Karpas-422 (cell line): ENCODE measurements around the gene GAK. TPM values are rescaled to one million over a fixed set of nuclear protein-coding genes. Genes with fewer than 3 reads are reported as not detected.
"Not testable (repeated sequence)": the region's sequence is repeated elsewhere in the genome, so short reads cannot be mapped to it uniquely, and the experiment has no call there.

Experiments used
- DNase-seq: peaks from one replicate; pipeline ENCODE4 v3.0.0-alpha.2; 2015
- H2AFZ ChIP-seq: fragments of 200-600 bp; sonication (generic); 2 replicates; pipeline ENCODE4 v1.6.1; 2014; ENCODE audit warnings: antibody characterized with exemption, low read length, mixed read lengths
- H3K27ac ChIP-seq: fragments of 200-600 bp; sonication (generic); 2 replicates; pipeline ENCODE4 v1.5.1; 2014; ENCODE audit warnings: mild to moderate bottlenecking, low read length, moderate library complexity
- H3K27me3 ChIP-seq: fragments of 200-600 bp; sonication (generic); 2 replicates; pipeline ENCODE4 v1.6.1; 2014; ENCODE audit warnings: low read length, mixed read lengths
- H3K36me3 ChIP-seq: fragments of 200-600 bp; sonication (generic); 2 replicates; pipeline ENCODE4 v1.6.1; 2014; ENCODE audit warnings: low read length, mixed read lengths; ENCODE audit not compliant: insufficient read depth
- H3K4me1 ChIP-seq: fragments of 200-600 bp; sonication (generic); 2 replicates; pipeline ENCODE4 v1.6.1; 2014; ENCODE audit warnings: mild to moderate bottlenecking, low read length, mixed read lengths
- H3K4me2 ChIP-seq: fragments of 200-600 bp; sonication (generic); 2 replicates; pipeline ENCODE4 v1.6.1; 2014; ENCODE audit warnings: low read length, low read depth, mild to moderate bottlenecking; ENCODE audit not compliant: poor library complexity, severe bottlenecking
- H3K4me3 ChIP-seq: fragments of 200-600 bp; sonication (generic); 2 replicates; pipeline ENCODE4 v1.5.1; 2014; ENCODE audit warnings: mild to moderate bottlenecking, antibody characterized with exemption, low read length, mixed read lengths
- H3K79me2 ChIP-seq: fragments of 200-600 bp; sonication (generic); 2 replicates; pipeline ENCODE4 v1.6.1; 2014; ENCODE audit warnings: mild to moderate bottlenecking, low read length, mixed read lengths
- H3K9ac ChIP-seq: fragments of 200-600 bp; sonication (generic); 2 replicates; pipeline ENCODE4 v1.6.0; 2014; ENCODE audit warnings: low read length
- H3K9me2 ChIP-seq: fragments of 200-600 bp; sonication (generic), shearing (Covaris generic); replicated peaks from 2 replicates; pipeline ENCODE4 v1.6.0; 2014; ENCODE audit warnings: mild to moderate bottlenecking, low read length, moderate library complexity; ENCODE audit not compliant: insufficient read depth
- H3K9me3 ChIP-seq: fragments of 300-700, 200-600 bp; sonication (generic); 2 replicates; pipeline ENCODE4 v1.6.1; 2014; ENCODE audit warnings: low read length, mixed read lengths
- H4K20me1 ChIP-seq: fragments of 200-600 bp; sonication (generic); 2 replicates; pipeline ENCODE4 v1.6.1; 2014; ENCODE audit warnings: mild to moderate bottlenecking, antibody characterized with exemption, low read length, low read depth; ENCODE audit not compliant: insufficient read depth
- total RNA-seq: library from RNA; depleted of rRNA; stranded (reverse); fragments of >200 nt; shearing (Covaris generic); gene quantifications from 2 replicates; pipeline ENCODE4 v1.2.3, GENCODE V29; 2014; ENCODE audit warnings: low replicate concordance

GAK gene
- total RNA-seq, 1 experiment from 2014 or later: 48.8 TPM

DNA sequence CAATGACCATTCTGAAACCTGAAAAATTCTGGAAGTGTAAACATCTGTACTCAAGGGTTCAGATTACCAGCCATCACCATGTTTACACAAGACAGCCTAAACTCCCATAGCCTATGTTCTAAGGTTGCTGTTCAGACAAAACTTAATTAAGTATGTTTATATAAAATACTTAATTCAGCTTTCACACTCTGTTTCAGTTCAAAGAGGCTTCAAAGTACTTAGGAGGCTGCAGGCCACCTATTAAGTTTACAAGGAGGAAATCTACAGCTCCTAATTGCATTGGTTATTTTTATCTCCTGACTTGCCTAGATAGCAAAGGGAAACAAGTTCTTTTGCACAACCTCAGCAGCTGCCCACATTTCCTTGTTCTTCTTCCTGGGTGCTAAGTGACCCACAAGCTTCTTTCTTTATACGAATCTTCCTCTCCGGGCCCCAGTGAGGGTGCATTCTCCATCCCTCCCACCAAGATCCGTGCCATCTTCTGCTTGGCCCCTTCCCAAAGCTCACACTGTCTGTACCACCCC, 2.0 kb downstream of the GAK start:
- no peak for DNase-seq
- Histone ChIP-seq H3K9ac (peak overlapping the region; percentile 97), H3K9me2 (no peaks in the 10 kb centered on the region), H4K20me1 (peaks cover 44% of the 10 kb centered on the region), H3K27ac (peak overlapping the region; percentile 32; the same call in 1 of the 2 replicates), H3K79me2 (peaks cover 60% of the 10 kb centered on the region), H2AFZ (no peak overlapping the region), H3K4me1 (peaks cover 36% of the 10 kb centered on the region), H3K36me3 (no peaks in the 10 kb centered on the region), H3K4me3 (peak overlapping the region; percentile 75), H3K9me3 (no peaks in the 10 kb centered on the region), H3K27me3 (no peaks in the 10 kb centered on the region), H3K4me2 (peak overlapping the region; percentile 90)

DNA sequence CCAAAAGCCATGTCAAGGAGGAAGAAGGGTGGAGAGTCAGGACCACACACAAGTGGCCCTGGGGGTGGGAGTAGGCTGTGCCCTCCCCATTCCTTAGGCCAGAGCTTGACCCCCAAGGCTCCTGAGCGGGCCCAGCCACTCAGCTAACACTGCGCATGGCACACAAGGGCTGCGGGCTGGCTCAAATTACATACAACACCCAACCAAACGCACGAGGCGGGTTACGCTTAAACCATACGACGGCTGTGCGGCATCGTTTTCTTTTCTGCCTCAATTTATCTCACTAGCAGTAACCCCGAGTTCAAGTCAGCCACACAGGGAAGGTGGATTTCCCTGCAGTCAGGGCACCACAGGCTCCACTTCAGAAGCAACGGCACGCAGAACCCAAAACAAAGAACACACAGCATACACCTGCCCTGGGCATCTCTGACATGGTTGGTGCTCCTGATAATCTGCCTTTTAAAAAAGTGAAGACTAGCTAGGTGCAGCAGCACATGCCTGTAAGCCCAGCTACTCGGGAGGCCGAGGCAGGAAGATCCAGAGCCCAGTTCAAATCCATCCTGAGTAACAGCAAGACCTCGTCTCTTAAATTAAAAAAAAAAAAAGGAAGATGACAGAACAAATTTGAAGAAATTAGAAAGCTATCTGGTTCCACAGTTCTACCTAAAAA, 2.9 kb downstream of the GAK start:
- Histone ChIP-seq H4K20me1 (peaks cover 44% of the 10 kb centered on the region), H3K4me2 (peak overlapping the region; percentile 90), H2AFZ (no peak overlapping the region), H3K4me1 (peaks cover 37% of the 10 kb centered on the region), H3K36me3 (no peaks in the 10 kb centered on the region), H3K9ac (no peak overlapping the region), H3K27ac (no peak overlapping the region), H3K79me2 (peaks cover 68% of the 10 kb centered on the region), H3K4me3 (no peak overlapping the region), H3K9me2 (no peaks in the 10 kb centered on the region), H3K9me3 (no peaks in the 10 kb centered on the region), H3K27me3 (no peaks in the 10 kb centered on the region)
- DNase-seq: no peak

DNA sequence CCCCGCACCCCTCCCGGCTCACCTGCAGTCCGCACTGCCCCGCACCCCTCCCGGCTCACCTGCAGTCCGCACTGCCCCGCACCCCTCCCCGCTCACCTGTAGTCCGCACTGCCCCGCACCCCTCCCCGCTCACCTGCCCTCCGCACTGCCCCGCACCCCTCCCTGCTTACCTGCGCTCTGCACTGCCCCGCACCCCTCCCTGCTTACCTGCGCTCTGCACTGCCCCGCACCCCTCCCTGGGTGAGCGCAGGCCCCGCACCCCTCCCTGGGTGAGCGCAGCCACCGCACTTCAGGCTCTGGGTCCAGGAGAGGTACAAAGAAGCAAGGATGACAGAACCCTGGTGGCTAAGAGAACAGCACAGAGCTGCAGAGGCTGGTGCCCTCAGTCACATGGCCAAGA, 4.5 kb downstream of the GAK start:
- H4K20me1 ChIP-seq: peaks cover 44% of the 10 kb centered on the region
- H3K4me1 ChIP-seq: peaks cover 46% of the 10 kb centered on the region
- H3K9ac ChIP-seq, H2AFZ ChIP-seq, H3K4me2 ChIP-seq, H3K27me3 ChIP-seq, H3K36me3 ChIP-seq, DNase-seq, H3K4me3 ChIP-seq, H3K9me3 ChIP-seq, H3K9me2 ChIP-seq, H3K27ac ChIP-seq: not testable (repeated sequence)
- peaks cover 85% of the 10 kb centered on the region for H3K79me2 ChIP-seq

DNA sequence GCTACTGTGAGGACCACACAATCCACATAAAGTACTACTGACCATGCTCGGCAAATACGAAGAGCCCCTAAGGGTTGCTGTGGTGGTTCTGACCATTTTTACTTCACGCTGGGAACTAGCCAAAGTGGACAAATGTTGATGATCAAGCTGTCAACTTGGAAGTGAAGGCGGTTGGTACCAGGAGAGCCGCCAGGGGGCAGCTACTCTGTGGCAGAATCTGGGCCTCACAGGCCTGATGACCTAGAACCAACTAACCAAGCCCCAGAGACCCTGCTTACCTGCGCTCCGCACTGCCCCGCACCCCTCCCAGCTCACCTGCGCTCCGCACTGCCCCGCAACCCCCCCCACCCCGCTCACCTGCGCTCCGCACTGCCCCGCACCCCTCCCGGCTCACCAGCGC, 5.6 kb downstream of the GAK start:
- Histone ChIP-seq H3K9me3 (no peaks in the 10 kb centered on the region), H3K27ac (no peak overlapping the region), H2AFZ (no peak overlapping the region), H3K79me2 (peaks cover 90% of the 10 kb centered on the region), H3K4me2 (no peak overlapping the region), H3K9ac (no peak overlapping the region), H3K9me2 (no peaks in the 10 kb centered on the region), H3K27me3 (no peaks in the 10 kb centered on the region), H3K36me3 (peaks cover 3% of the 10 kb centered on the region; the same call in 1 of the 2 replicates), H4K20me1 (peaks cover 42% of the 10 kb centered on the region), H3K4me3 (no peak overlapping the region), H3K4me1 (peaks cover 52% of the 10 kb centered on the region)
- DNase-seq: peak; percentile 70

DNA sequence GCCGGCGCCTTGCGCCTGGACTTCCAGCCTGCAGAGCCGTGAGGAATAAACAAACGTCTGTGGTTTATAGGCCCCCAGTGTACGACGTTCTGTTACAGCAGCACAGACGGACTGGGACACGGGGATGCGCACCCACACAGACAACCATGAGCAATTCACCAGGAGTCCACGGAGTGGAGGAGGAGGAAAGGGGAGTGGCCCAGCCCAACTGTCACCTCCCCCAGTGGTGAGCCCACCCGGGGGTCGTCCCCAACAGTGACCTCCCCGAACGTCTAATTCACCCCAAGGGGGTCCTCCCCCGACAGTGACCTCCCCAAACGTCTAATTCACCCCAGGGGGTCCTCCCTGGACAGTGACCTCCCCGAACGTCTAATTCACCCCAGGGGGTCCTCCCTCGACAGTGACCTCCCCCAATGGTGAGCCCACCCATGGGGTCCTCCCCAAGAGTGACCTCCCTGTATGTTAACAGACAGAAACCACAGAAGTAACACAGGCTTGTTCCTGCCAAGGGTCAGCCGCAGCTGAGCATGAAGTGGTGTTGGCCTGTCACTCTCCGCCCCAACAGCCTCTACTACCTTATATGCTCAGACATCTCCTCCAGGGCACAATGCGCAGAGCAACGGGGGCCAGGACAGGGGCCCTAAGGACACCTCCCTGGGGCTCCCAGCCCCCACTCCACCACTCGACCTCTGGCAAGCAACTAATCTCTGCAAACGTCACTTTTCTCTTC, 6.2 kb downstream of the GAK start:
- Histone ChIP-seq H3K9me3 (no peaks in the 10 kb centered on the region), H3K4me3 (no peak overlapping the region), H3K27ac (no peak overlapping the region), H4K20me1 (peaks cover 36% of the 10 kb centered on the region), H3K79me2 (peaks cover 90% of the 10 kb centered on the region), H3K36me3 (peaks cover 3% of the 10 kb centered on the region; the same call in 1 of the 2 replicates), H3K4me2 (no peak overlapping the region), H3K9ac (no peak overlapping the region), H2AFZ (no peak overlapping the region), H3K4me1 (peaks cover 50% of the 10 kb centered on the region), H3K9me2 (no peaks in the 10 kb centered on the region), H3K27me3 (no peaks in the 10 kb centered on the region)
- no peak for DNase-seq

DNA sequence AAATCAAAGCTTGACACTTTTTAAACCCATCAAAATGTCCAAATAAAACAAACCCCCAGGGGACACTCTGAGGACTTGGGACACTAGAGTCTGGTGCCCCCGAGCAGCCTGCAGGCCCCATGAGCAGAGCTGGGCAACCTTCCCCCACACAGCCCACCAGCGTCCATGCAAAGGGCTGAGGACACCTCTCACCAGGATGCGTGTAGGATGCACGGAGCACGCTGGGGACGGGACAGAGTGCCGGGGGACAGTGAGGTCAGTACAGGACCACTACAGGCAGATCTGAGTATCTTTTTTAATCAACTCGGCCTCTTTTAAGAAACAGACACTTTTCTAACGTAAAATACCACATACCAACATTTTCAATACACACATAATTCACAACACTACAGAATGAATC, 6.9 kb downstream of the GAK start:
- Histone ChIP-seq H3K36me3 (peaks cover 3% of the 10 kb centered on the region; the same call in 1 of the 2 replicates), H3K79me2 (peaks cover 89% of the 10 kb centered on the region), H3K9me3 (no peaks in the 10 kb centered on the region), H3K4me2 (no peak overlapping the region), H3K4me3 (no peak overlapping the region), H3K9ac (no peak overlapping the region), H3K27me3 (no peaks in the 10 kb centered on the region), H3K4me1 (peaks cover 42% of the 10 kb centered on the region), H4K20me1 (peaks cover 28% of the 10 kb centered on the region; the same call in 1 of the 2 replicates), H3K9me2 (no peaks in the 10 kb centered on the region), H2AFZ (no peak overlapping the region), H3K27ac (no peak overlapping the region)
- DNase-seq: no peak

DNA sequence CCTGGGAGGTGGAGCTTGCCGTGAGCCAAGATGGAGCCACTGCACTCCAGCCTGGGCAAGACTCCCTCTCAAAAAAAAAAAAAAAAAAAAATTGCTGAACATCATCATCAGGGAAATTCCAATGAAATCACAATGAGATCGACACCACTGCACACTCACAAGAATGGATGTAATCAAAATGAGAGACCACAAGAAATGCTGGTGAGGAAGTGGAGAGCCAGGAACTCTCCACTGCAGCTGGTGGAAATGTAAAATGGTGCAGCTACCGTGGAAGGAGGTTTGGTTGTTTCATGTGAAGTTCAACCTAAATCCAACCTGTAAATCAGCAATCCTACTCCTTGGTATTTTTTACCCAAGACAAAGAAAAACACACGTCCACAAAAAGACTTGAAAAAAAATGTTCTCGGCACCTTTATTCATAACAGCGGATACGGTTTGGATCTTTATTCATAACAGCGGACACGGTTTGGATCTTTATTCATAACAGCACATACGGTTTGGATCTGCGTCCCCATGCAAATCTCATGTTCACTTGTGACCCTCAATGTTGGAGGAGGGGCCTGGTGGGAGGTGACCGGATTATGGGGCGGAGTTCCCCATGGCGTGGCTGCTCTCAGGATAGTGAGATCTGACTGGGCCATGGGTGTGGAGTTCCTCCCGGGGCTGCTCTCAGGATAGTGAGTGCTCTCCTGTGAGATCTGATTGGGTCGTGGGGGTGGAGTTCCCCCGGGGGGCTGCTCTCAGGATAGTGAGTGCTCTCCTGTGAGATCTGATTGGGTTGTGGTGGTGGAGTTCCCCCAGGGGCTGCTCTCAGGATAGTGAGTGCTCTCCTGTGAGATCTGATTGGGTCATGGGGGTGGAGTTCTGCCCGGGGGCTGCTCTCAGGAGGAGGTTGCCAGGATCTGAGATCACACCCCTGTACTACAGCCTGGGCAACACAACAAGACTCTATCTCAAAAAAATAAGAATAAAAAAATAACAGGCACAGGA, 7.7 kb downstream of the GAK start:
- Histone ChIP-seq H3K9me3 (no peaks in the 10 kb centered on the region), H3K9ac (no peak overlapping the region), H2AFZ (no peak overlapping the region), H3K4me2 (no peak overlapping the region), H4K20me1 (peaks cover 20% of the 10 kb centered on the region; the same call in 1 of the 2 replicates), H3K9me2 (no peaks in the 10 kb centered on the region), H3K36me3 (peaks cover 3% of the 10 kb centered on the region; the same call in 1 of the 2 replicates), H3K27ac (no peak overlapping the region), H3K27me3 (no peaks in the 10 kb centered on the region), H3K79me2 (peaks cover 89% of the 10 kb centered on the region), H3K4me3 (no peak overlapping the region), H3K4me1 (peaks cover 35% of the 10 kb centered on the region)
- DNase-seq: no peak
